GM19023 (cell line): ENCODE data around the gene PPIG.
"Not testable (repeated sequence)": the region's sequence is repeated elsewhere in the genome, so short reads cannot be mapped to it uniquely, and the experiment has no call there.

Source experiments
- ATAC-seq: cut with Tn5 transposase; IDR thresholded peaks from one replicate; pipeline ENCODE4 v1.9.1; 2021; ENCODE audit warnings: mild to moderate bottlenecking, moderate library complexity; ENCODE audit not compliant: unreplicated experiment

Gene PPIG

GRCh38 chr2:169590804-169591203, 6.7 kb downstream of the PPIG start:
- no peak for ATAC-seq

GRCh38 chr2:169596546-169596945, 12.4 kb downstream of the PPIG start:
- ATAC-seq, result not testable (repeated sequence)

GRCh38 chr2:169598982-169599381, 14.8 kb downstream of the PPIG start:
- ATAC-seq, result no peak

GRCh38 chr2:169599568-169599967, 15.4 kb downstream of the PPIG start:
- no peak for ATAC-seq

- ATAC-seq, result no peak
Measured at GRCh38 chr2:169609264-169609663, 25.1 kb downstream of the PPIG start.

- ATAC-seq, result no peak
Measured at GRCh38 chr2:169613876-169614275, 29.7 kb downstream of the PPIG start.

GRCh38 chr2:169615982-169616381, 31.8 kb downstream of the PPIG start:
- not testable (repeated sequence) for ATAC-seq

GRCh38 chr2:169619946-169620345, 35.8 kb downstream of the PPIG start:
- ATAC-seq, result no peak

GRCh38 chr2:169620509-169620908, 36.4 kb downstream of the PPIG start:
- ATAC-seq, result no peak

GRCh38 chr2:169623235-169623634, 39.1 kb downstream of the PPIG start:
- no peak for ATAC-seq

GRCh38 chr2:169625781-169626180, 41.6 kb downstream of the PPIG start:
- no peak for ATAC-seq

GRCh38 chr2:169636440-169637097, 52.4 kb downstream of the PPIG start:
- no peak for ATAC-seq

GRCh38 chr2:169637620-169638019, 53.5 kb downstream of the PPIG start:
- no peak for ATAC-seq

GRCh38 chr2:169640104-169640503, 56.0 kb downstream of the PPIG start:
- no peak for ATAC-seq

GRCh38 chr2:169641464-169641863, 57.3 kb downstream of the PPIG start:
- ATAC-seq, result no peak

GRCh38 chr2:169644173-169644572, 60.0 kb downstream of the PPIG start:
- ATAC-seq, result no peak

GRCh38 chr2:169647496-169647895, 63.3 kb downstream of the PPIG start:
- ATAC-seq, result no peak

- ATAC-seq, result no peak
Measured at GRCh38 chr2:169649278-169649677, 65.1 kb downstream of the PPIG start.

- no peak for ATAC-seq
Measured at GRCh38 chr2:169653636-169654035, 69.5 kb downstream of the PPIG start.

- ATAC-seq, result no peak
Measured at GRCh38 chr2:169656164-169656563, 72.0 kb downstream of the PPIG start.

- no peak for ATAC-seq
Measured at GRCh38 chr2:169658877-169659276, 74.7 kb downstream of the PPIG start.

GRCh38 chr2:169659320-169659719, 75.2 kb downstream of the PPIG start:
- no peak for ATAC-seq

GRCh38 chr2:169661265-169661664, 77.1 kb downstream of the PPIG start:
- no peak for ATAC-seq
